Smooth muscle cell (in vitro differentiated cells): Measurements from ENCODE around the gene SLC44A1. TPM values are rescaled to one million over a fixed set of nuclear protein-coding genes. Genes with fewer than 3 reads are reported as not detected.

ENCODE experiments used
- DNase-seq: peaks from one replicate; lab custom pipeline; 2025; ENCODE audit not compliant: unreplicated experiment; lab: John Stamatoyannopoulos, UW
- H2AFZ ChIP-seq: fragments of 200-600 bp; sonication (generic); 2 replicates; pipeline ENCODE4 v1.6.0; 2016; ENCODE audit warnings: antibody characterized with exemption, low read depth, mild to moderate bottlenecking
- H3F3A ChIP-seq: fragments of 200-600 bp; sonication (generic); 2 replicates; pipeline ENCODE4 v1.6.0; 2017; ENCODE audit warnings: antibody characterized with exemption, low read depth
- H3K27ac ChIP-seq: fragments of 200-600 bp; sonication (generic); 2 replicates; pipeline ENCODE4 v1.5.1; 2016; ENCODE audit warnings: low read depth, mild to moderate bottlenecking
- H3K27me3 ChIP-seq: fragments of 200-600 bp; sonication (generic); 2 replicates; pipeline ENCODE4 v1.6.1; 2016; ENCODE audit warnings: low read depth, mild to moderate bottlenecking
- H3K36me3 ChIP-seq: fragments of 200-600 bp; sonication (generic); 2 replicates; pipeline ENCODE4 v1.5.1; 2016; ENCODE audit warnings: low read depth
- H3K4me1 ChIP-seq: fragments of 200-600 bp; sonication (generic); 2 replicates; pipeline ENCODE4 v1.5.1; 2016; ENCODE audit warnings: low read depth
- H3K4me2 ChIP-seq: fragments of 200-600 bp; sonication (generic); 2 replicates; pipeline ENCODE4 v1.6.0; 2016; ENCODE audit warnings: mild to moderate bottlenecking
- H3K4me3 ChIP-seq: fragments of 200-600 bp; sonication (generic); 2 replicates; pipeline ENCODE4 v1.5.1; 2016; ENCODE audit warnings: mild to moderate bottlenecking
- H3K79me2 ChIP-seq: fragments of 200-600 bp; sonication (generic); 2 replicates; pipeline ENCODE4 v1.6.0; 2016; ENCODE audit warnings: low read depth, mild to moderate bottlenecking
- H3K9ac ChIP-seq: fragments of 200-600 bp; sonication (generic); 2 replicates; pipeline ENCODE4 v1.6.0; 2016; ENCODE audit warnings: low read depth
- H3K9me3 ChIP-seq: fragments of 200-600 bp; sonication (generic); replicated peaks from 2 replicates; pipeline ENCODE4 v1.5.1; 2016; ENCODE audit warnings: low read depth
- H4K20me1 ChIP-seq: fragments of 200-600 bp; sonication (generic); 2 replicates; pipeline ENCODE4 v1.6.0; 2016; ENCODE audit warnings: low read depth
- CTCF ChIP-seq: fragments of 200-600 bp; sonication (generic); IDR thresholded peaks from 2 replicates; pipeline ENCODE4 v1.5.1; 2017; ENCODE audit warnings: borderline replicate concordance, mild to moderate bottlenecking, antibody characterized with exemption; ENCODE audit not compliant: insufficient read depth, poor library complexity, severe bottlenecking
- WGBS: methylation state at CpG from one replicate; pipeline ENCODE4 v1.1.7; 2016; ENCODE audit warnings: low lambda C conversion rate; 5-methylcytosine and 5-hydroxymethylcytosine counted together
- polyA plus RNA-seq: library from polyadenylated mRNA; unstranded; fragments of >200 nt; fragmentation: Nextera tagmentation; extraction: Ambion mirVana; gene quantifications from 2 replicates; pipeline ENCODE4 v1.2.1, GENCODE V29; 2016
- total RNA-seq: library from RNA; depleted of rRNA; stranded (reverse); fragments of >200 nt; gene quantifications from 2 replicates; pipeline ENCODE4 v1.2.3, GENCODE V29; 2014

The SLC44A1 gene
- total and polyA plus RNA-seq, 2 experiments from 2014 or later, result 14.0 to 22.2 TPM

- Histone ChIP-seq H3K9me3 (no peaks in the 10 kb centered on the region), H3K4me1 (no peaks in the 10 kb centered on the region), H3K9ac (no peak overlapping the region), H4K20me1 (no peaks in the 10 kb centered on the region), H3K27me3 (no peaks in the 10 kb centered on the region), H3K27ac (no peak overlapping the region), H3F3A (no peaks in the 10 kb centered on the region), H3K4me2 (no peak overlapping the region), H2AFZ (no peak overlapping the region), H3K4me3 (no peak overlapping the region), H3K36me3 (no peaks in the 10 kb centered on the region), H3K79me2 (no peaks in the 10 kb centered on the region)
- whole genome bisulfite sequencing, result 88% methylated on average over 12 of the region's 12 CpGs
- DNase-seq, result no peak
- no peak for TF ChIP-seq CTCF
Observed at GRCh38 chr9:105328872-105329718, 84.6 kb downstream of the SLC44A1 start.

GRCh38 chr9:105329719-105330062 lies 85.2 kb downstream of the SLC44A1 start:
- H3K27me3 ChIP-seq, result no peaks in the 10 kb centered on the region
- TF ChIP-seq CTCF, result no peak
- H2AFZ ChIP-seq, result no peak overlapping the region
- H3K9ac ChIP-seq, result no peak overlapping the region
- H3K9me3 ChIP-seq, result no peaks in the 10 kb centered on the region
- H4K20me1 ChIP-seq, result no peaks in the 10 kb centered on the region
- no peak overlapping the region for H3K4me3 ChIP-seq
- no peaks in the 10 kb centered on the region for H3K79me2 ChIP-seq
- no peaks in the 10 kb centered on the region for H3F3A ChIP-seq
- H3K4me1 ChIP-seq, result no peaks in the 10 kb centered on the region
- no peak overlapping the region for H3K27ac ChIP-seq
- H3K36me3 ChIP-seq, result no peaks in the 10 kb centered on the region
- 93% methylated on average over 1 of the region's 1 CpG for WGBS
- no peak for DNase-seq
- H3K4me2 ChIP-seq, result no peak overlapping the region

GRCh38 chr9:105330201-105330600 lies 85.8 kb downstream of the SLC44A1 start:
- Histone ChIP-seq H2AFZ (no peak overlapping the region), H3K79me2 (no peaks in the 10 kb centered on the region), H3K36me3 (no peaks in the 10 kb centered on the region), H3K4me1 (no peaks in the 10 kb centered on the region), H3K4me3 (no peak overlapping the region), H3K27ac (no peak overlapping the region), H3K27me3 (no peaks in the 10 kb centered on the region), H3F3A (no peaks in the 10 kb centered on the region), H3K9me3 (no peaks in the 10 kb centered on the region), H3K9ac (no peak overlapping the region), H4K20me1 (no peaks in the 10 kb centered on the region), H3K4me2 (no peak overlapping the region)
- DNase-seq, result no peak
- TF ChIP-seq CTCF, result no peak

DNA sequence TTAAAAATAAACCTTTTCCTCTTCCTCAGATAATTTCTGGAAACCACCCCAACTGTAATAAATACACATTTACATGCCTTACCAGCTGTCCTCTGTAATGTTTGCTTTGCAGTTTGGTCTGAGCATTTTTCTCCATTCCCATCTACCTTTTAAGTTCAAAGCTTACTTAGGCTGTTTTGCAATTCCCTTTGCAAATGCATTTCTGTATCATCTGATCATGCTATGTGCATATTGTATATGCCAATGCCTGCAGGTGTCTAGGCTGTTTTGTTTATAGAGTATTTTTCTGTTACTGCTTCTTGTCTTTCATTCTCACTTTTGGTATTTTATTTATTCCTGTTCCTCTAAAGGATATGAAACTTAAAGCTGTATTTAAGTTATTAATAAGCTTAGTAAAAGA lies 86.3 kb downstream of the SLC44A1 start:
- Histone ChIP-seq H4K20me1 (no peaks in the 10 kb centered on the region), H3K27ac (no peak overlapping the region), H3K36me3 (no peaks in the 10 kb centered on the region), H3K4me3 (no peak overlapping the region), H3K9ac (no peak overlapping the region), H3K9me3 (no peaks in the 10 kb centered on the region), H3F3A (no peaks in the 10 kb centered on the region), H2AFZ (no peak overlapping the region), H3K4me2 (no peak overlapping the region), H3K27me3 (no peaks in the 10 kb centered on the region), H3K4me1 (no peaks in the 10 kb centered on the region), H3K79me2 (no peaks in the 10 kb centered on the region)
- no peak for TF ChIP-seq CTCF
- DNase-seq, result no peak
